ENCODE results near the gene ZFC3H1. TPM values are rescaled to one million over a fixed set of nuclear protein-coding genes. Genes with fewer than 3 reads are reported as not detected.
"Not testable (repeated sequence)": the region's sequence is repeated elsewhere in the genome, so short reads cannot be mapped to it uniquely, and the experiment has no call there.

Gene ZFC3H1
- total RNA-seq, 1 experiment from 2014 or later, result 14.4 TPM

DNA sequence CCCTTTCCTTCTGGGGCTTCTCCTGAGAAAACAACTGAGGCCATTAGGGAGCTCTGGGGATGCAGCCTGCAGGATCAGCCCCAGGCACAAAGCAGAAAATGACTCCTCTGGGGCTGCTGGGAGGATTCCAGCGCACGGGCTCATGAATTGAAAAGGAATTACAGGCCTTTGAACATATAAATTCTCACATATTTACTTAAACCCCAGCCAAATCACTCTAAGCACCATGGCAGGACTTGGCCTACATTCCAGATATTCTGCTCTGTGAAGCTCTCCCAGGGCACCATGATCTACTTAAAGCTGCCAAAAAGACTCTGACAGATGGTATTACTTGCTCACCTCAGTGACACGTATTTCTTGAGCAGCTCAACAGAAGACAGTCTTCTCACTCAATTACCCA lies 87.2 kb downstream of the ZFC3H1 start:
- DNase-seq (ENCODE audit: low read depth), result no peak

GRCh38 chr12:71569885-71570284 lies 93.8 kb downstream of the ZFC3H1 start:
- DNase-seq (ENCODE audit: low read depth), result not testable (repeated sequence)

DNA sequence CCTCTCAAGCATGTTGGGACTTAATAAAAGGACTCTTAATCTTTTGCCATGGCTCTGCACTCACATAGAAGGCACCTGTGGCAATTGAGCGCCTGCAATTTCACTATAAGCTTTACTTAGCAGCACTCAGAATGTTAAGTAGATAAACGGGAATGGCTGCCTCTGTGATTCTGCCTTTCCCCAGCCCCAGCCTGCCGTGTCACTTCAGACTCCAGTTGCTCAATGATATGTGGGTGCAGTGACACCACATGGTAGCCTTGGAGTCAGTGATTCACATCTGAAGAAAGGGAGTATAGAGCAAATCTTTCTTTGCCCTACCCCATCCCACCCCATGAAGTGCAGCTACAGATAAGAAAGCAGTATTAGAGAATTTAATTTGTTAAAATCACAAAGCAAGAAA lies 96.1 kb downstream of the ZFC3H1 start:
- peak; percentile 12 for DNase-seq (ENCODE audit: low read depth)

GRCh38 chr12:71566655-71567054 lies 97.0 kb downstream of the ZFC3H1 start:
- DNase-seq (ENCODE audit: low read depth), result no peak

GRCh38 chr12:71565535-71565934 lies 98.1 kb downstream of the ZFC3H1 start:
- DNase-seq (ENCODE audit: low read depth), result no peak

DNA sequence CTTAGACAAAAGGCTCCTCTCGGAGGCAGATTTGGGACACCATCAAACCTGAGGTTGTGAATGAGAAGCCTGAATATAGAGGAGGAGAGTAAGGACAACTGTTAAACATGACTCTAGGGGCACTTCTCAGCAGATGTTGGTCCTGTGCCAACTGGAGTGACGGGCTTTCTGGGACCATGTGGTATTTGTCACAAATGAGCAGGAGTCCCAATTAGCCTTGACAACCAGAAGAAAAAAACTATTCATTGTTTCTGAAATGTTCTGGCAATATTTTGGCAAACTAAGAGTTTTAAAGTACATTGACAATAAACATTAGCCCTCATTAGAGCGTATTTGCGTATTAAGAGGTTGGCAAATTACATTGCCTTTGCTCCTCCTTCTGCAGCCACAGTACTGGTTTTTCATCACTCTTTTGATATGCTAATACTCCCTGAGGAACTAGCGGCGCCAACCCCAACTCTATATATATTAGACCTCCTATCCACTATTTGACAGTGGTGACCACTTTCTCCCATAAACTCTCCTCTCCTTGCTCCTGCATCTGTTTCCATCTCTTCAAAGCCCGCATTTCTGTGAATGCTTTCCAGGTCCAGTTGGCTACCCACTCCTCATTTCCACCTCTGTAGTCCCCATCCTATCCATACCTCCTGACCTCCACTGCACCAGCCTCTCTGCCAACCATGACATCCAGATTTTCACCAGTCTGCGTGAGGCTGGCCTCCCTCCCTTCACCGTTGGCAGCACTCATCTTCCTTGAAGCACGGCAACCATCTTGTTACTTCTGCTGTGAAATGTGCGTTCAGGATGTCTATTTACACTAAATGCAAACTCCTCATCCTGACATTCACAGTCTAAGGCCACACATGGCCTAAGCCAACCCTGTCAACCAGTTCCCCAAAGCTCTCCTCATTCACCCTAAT lies 100.7 kb downstream of the ZFC3H1 start:
- no peak for DNase-seq (ENCODE audit: low read depth)

Other genes with a start within 250 kb of the ZFC3H1 start
- not detected in 2 replicates for gene LGR5, start 224.1 kb downstream of the ZFC3H1 start, total RNA-seq (2014; rRNA removed; shearing (Covaris generic))
- 2.6 and 7.1 TPM in 2 replicates for gene THAP2, start 453 bp upstream of the ZFC3H1 start, total RNA-seq (2014; rRNA removed; shearing (Covaris generic))
- gene TMEM19, start 22.2 kb upstream of the ZFC3H1 start, total RNA-seq (2014; rRNA removed; shearing (Covaris generic)), result 21.2 and 46.7 TPM in 2 replicates
- 50.6 and 51.0 TPM in 2 replicates for gene RAB21, start 91.0 kb upstream of the ZFC3H1 start, total RNA-seq (2014; rRNA removed; shearing (Covaris generic))
- 13.0 and 14.8 TPM in 2 replicates for gene TBC1D15, start 175.9 kb upstream of the ZFC3H1 start, total RNA-seq (2014; rRNA removed; shearing (Covaris generic))